ENCODE results near the gene CLEC16A.

CLEC16A gene

GRCh38 chr16:11045441-11045840 lies 101.1 kb downstream of the CLEC16A start:
- no peak for TF ChIP-seq JUND (IDR thresholded peaks at IDR 0.05; ENCODE audit: low read depth)
- no peak for DNase-seq (ENCODE audit: low read depth in 1 of 2, low spot score in 1 of 2)
- in situ Hi-C loops (cut with HindIII; ENCODE audit: low pct_unique_long_range_greater_than_20kb, low sequenced_read_pairs): no loop called here

- TF ChIP-seq JUND (IDR thresholded peaks at IDR 0.05; ENCODE audit: low read depth): no peak
- in situ Hi-C loops (cut with HindIII; ENCODE audit: low pct_unique_long_range_greater_than_20kb, low sequenced_read_pairs): no loop called here
- no peak for DNase-seq (ENCODE audit: low read depth in 1 of 2, low spot score in 1 of 2)
These were observed 101.5 kb downstream of the CLEC16A start for GRCh38 chr16:11045846-11046245.

GRCh38 chr16:11046382-11046931 lies 102.1 kb downstream of the CLEC16A start:
- no peak for TF ChIP-seq JUND (IDR thresholded peaks at IDR 0.05; ENCODE audit: low read depth)
- in situ Hi-C loops (cut with HindIII; ENCODE audit: low pct_unique_long_range_greater_than_20kb, low sequenced_read_pairs): no loop called here
- DNase-seq (ENCODE audit: low read depth in 1 of 2, low spot score in 1 of 2): no peak

GRCh38 chr16:11047057-11047456 lies 102.7 kb downstream of the CLEC16A start:
- in situ Hi-C loops (cut with HindIII; ENCODE audit: low pct_unique_long_range_greater_than_20kb, low sequenced_read_pairs): no loop called here
- DNase-seq (ENCODE audit: low read depth in 1 of 2, low spot score in 1 of 2): no peak
- TF ChIP-seq JUND (IDR thresholded peaks at IDR 0.05; ENCODE audit: low read depth): no peak

DNA sequence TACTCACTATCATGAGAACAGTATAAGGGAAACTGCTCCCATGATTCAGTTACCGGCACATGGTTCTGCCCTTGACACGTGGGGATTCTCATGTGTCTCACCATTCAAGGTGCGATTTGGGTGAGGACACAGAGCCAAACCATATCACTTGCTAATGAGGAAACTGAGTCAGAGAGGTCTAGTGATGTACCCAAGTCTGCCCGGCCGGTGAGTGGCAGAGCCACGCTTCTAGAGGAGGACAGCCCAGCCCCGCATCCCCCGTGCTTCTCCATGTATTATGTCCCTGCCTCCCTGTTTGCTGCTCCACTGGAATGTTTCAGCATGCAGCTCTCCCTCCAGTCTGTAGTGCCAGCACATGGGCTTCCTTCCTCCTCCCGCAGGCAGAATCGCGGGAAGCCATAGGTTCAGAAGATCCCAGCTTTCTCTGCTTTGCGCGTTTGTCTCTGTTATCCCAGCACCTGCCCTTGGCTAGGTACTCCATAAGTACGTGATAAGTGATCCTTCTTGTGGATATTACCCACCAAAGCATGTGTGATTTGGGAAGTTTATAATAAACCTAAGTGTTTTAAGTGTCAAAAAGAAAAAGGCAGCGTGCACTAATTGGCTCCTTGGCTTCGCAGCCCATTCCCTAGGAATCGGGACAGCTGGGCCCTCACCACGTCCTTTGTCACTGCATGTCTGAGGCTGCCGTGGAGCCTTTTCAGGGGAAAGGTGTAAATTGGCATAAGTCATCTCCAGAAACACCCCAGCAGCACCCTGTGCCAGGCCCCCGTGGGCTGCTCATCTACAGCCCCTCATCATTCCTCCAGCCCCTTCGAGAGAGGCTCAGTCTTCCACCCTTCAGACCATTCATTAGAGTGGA lies 103.8 kb downstream of the CLEC16A start:
- in situ Hi-C loops (cut with HindIII; ENCODE audit: low pct_unique_long_range_greater_than_20kb, low sequenced_read_pairs): no loop called here
- TF ChIP-seq JUND (IDR thresholded peaks at IDR 0.05; ENCODE audit: low read depth): no peak
- DNase-seq (ENCODE audit: low read depth in 1 of 2, low spot score in 1 of 2): no peak

DNA sequence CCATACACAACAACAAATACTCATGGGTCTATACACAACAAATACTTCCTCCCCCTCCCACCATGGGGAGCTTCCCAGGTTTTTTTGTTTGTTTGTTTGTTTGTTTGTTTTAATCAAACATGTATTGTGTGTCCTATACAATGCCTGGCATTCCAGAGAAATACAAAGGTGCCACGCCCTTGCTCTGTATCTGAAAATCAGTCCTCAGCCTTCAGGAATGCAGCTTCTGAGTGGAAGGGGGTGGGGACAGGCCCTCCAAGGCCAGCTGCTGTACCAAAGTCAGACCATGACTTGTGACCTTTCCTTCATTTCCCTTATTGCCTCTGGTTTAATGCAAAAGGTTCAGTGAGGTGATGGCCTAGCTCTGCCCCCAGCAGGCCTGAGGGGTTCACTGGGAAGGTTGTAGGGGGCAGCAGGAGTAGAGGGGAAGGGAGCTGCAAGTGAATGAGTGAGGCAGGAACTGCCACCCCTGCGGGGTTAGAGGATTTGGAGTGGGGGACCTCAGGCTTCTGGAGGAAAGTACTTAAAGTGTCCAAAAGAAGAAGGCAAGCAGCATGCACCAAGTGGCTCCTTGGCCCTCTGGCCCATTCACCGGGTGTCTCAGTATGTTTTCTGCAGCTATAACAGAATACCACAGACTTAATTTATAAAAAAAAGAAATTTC lies 105.2 kb downstream of the CLEC16A start:
- TF ChIP-seq JUND (IDR thresholded peaks at IDR 0.05; ENCODE audit: low read depth): no peak
- DNase-seq (ENCODE audit: low read depth in 1 of 2, low spot score in 1 of 2): no peak
- in situ Hi-C loops (cut with HindIII; ENCODE audit: low pct_unique_long_range_greater_than_20kb, low sequenced_read_pairs): no loop called here

DNA sequence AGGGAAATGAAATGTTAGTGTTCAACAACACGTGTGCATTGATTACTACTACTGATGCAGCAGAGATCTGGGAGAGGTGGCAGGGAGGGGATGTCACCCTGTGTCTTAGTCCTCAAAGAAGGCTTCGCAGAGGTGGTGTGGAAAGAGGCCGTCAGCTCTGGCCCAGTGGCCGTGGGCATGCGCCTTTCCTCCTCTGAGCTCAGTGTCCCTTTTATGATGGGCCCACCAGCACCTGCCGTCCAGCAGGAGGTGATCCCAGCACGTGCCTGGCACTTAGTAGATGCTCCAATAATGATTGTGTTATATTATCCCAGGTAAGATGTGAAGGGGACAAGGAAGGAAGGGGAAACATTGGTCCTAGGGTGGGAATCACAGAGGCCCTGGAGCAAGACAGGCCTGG lies 106.2 kb downstream of the CLEC16A start:
- TF ChIP-seq JUND (IDR thresholded peaks at IDR 0.05; ENCODE audit: low read depth): no peak
- in situ Hi-C loops (cut with HindIII; ENCODE audit: low pct_unique_long_range_greater_than_20kb, low sequenced_read_pairs): no loop called here
- DNase-seq (ENCODE audit: low read depth in 1 of 2, low spot score in 1 of 2): no peak

DNA sequence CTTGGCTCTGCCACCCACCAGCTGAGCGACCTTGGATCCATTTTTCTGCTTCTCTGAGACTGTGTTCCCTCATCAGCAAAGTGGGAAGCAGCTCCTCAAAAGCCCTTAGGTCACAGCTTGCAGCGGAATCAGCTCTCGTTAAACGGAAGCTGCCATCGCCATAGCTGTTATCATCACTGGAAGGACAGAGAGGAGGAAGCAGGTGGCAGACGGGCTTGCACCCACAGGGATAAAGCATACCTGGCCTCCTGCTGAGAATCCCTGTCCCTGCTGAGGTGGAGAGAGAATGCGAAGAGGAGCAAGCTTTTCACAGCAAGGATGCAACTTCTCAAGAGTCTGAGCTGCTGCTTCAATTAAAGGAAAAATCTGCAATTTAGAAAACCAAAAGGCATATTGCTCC lies 106.6 kb downstream of the CLEC16A start:
- in situ Hi-C loops (cut with HindIII; ENCODE audit: low pct_unique_long_range_greater_than_20kb, low sequenced_read_pairs): no loop called here

GRCh38 chr16:11051430-11051829 lies 107.1 kb downstream of the CLEC16A start:
- DNase-seq (ENCODE audit: low read depth in 1 of 2, low spot score in 1 of 2): no peak
- no peak for TF ChIP-seq JUND (IDR thresholded peaks at IDR 0.05; ENCODE audit: low read depth)
- in situ Hi-C loops (cut with HindIII; ENCODE audit: low pct_unique_long_range_greater_than_20kb, low sequenced_read_pairs): no loop called here

More for the DNA sequence above, 106.6 kb downstream of the CLEC16A start:
- no peak for TF ChIP-seq JUND (IDR thresholded peaks at IDR 0.05; ENCODE audit: low read depth)
- DNase-seq (ENCODE audit: low read depth in 1 of 2, low spot score in 1 of 2): no peak

DNA sequence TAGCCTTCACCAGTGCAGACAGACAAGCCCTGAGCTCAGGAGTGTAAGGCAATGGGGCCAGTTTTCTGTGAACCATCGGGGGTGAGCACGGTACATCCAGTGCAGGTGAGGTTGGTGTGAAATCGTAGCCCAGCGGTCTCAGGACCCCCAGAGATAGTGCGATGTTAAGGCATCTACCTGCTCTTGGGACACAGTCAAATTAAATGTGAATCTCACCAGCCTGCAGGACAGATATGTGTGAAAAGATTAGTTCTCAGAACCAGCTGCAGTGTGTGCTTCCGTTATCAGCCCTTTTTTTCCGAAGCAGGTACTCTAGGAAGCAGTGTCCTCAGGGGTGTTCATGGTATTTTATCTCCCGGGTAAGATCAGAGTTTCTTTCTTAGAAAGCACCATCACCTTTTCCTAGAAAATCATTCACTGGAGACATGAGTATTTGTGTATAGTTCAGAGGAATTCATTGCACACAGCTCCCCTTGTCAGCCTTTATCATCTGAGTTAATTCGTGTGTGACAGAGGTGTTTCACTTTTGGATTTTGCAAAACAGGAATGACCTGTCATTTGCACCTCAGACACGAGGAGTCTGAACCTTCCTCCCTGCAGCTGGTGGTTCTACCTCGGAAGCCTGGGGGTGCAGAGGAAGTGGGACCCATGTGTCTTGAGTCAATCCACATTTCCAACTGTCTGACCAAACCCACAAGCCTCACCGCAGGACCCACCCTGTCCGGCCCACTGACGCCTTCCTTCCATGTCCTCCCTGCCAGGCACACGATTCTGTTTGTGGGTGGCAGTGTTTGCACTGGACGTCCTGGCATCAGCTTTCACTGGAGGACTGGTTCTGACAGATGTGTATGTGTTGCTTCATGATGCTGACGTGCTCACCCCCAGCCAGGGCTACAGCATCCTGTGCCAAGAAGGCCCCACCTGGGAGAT lies 107.8 kb downstream of the CLEC16A start:
- TF ChIP-seq JUND (IDR thresholded peaks at IDR 0.05; ENCODE audit: low read depth): no peak
- in situ Hi-C loops (cut with HindIII; ENCODE audit: low pct_unique_long_range_greater_than_20kb, low sequenced_read_pairs): no loop called here
- DNase-seq (ENCODE audit: low read depth in 1 of 2, low spot score in 1 of 2): no peak

DNA sequence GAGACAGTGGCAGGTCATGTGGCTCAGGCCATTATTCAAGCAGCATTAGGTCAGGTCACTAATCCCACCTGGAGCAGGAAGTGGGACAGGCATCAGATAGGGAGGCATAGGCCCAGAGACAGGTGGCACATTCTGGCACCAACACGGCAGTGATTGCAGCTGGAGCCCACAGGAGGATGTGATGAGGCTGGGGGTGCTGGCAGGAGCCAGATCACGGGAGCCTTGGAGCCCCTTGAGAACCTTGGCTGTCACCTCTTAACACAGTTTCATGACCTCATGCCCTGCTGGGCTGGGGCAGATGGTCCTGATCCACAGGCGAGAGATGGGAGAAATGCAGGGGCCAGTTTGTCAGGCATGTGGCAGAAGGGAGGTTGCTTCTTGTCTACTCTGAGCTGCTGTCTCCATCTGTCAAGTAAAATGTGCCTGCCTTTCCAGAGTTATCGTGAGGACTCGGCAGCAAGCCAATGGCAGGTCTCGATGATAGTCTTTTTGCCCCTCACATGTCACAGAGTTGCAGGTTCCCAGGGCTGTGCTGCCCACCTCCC lies 109.6 kb downstream of the CLEC16A start:
- no peak for DNase-seq (ENCODE audit: low read depth in 1 of 2, low spot score in 1 of 2)
- no peak for TF ChIP-seq JUND (IDR thresholded peaks at IDR 0.05; ENCODE audit: low read depth)
- in situ Hi-C loops (cut with HindIII; ENCODE audit: low pct_unique_long_range_greater_than_20kb, low sequenced_read_pairs): no loop called here
